HUES64 (cell line): ENCODE measurements around the gene IFT27.
"Not testable (repeated sequence)": the region's sequence is repeated elsewhere in the genome, so short reads cannot be mapped to it uniquely, and the experiment has no call there.

Source experiments
- H3K27ac ChIP-seq: 2 replicates; pipeline ENCODE4 v1.7.0; 2013; ENCODE audit warnings: low read depth, low read length, inconsistent platforms
- H3K27me3 ChIP-seq: 2 replicates; pipeline ENCODE4 v1.6.1; 2013; ENCODE audit warnings: mild to moderate bottlenecking, low read length; ENCODE audit not compliant: insufficient read depth
- H3K36me3 ChIP-seq: 2 replicates; pipeline ENCODE4 v1.6.1; 2013; ENCODE audit warnings: mild to moderate bottlenecking, low read length; ENCODE audit not compliant: insufficient read depth
- H3K4me1 ChIP-seq: 2 replicates; pipeline ENCODE4 v1.6.1; 2013; ENCODE audit warnings: mild to moderate bottlenecking, low read length, moderate library complexity; ENCODE audit not compliant: insufficient read depth
- H3K4me3 ChIP-seq: 2 replicates; pipeline ENCODE4 v1.5.1; 2013; ENCODE audit warnings: mild to moderate bottlenecking, low read length, moderate library complexity
- H3K9ac ChIP-seq: 2 replicates; pipeline ENCODE4 v1.6.1; 2013; ENCODE audit warnings: mild to moderate bottlenecking, low read depth, low read length
- H3K9me3 ChIP-seq: 2 replicates; pipeline ENCODE4 v1.6.1; 2013; ENCODE audit warnings: low read depth, low read length; ENCODE audit not compliant: insufficient read depth
- WGBS: fragments of 150-250, 120-280 bp; methylation state at CpG from one replicate; pipeline ENCODE4 v1.1.7; 2013; ENCODE audit warnings: missing lambda C conversion rate; 5-methylcytosine and 5-hydroxymethylcytosine counted together

IFT27 gene

DNA sequence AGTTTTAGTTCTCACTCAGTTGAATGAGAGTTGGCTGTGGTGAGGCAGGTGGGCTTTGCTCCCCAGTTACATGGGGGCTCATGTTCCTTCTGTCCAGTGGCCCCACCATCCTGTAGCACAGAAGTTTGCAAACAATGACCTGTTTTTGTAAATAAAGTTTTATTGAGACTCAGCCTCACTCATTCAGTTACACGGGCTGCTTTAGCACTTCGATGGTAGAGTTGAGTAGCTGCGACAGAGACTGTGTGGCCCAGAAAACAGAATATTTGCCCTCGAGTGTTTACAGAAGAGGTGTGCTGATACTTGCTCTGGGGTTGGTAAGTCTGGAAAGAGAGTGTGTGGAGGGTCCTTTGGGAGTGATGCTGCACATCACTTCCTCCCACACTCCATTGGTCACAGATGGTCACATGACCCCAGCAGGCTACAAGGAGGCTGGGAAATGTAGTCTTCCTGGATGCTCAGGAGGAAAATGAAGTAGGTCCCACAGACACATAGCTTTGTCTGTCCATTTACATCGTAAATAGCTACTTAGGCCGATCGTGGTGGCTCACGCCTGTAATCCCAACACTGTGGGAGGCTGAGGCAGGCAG is 34.6 kb downstream of the IFT27 start:
- Histone ChIP-seq H3K9me3 (0 out of 2 replicates have a peak, but pooled peaks cover 3% of the 10 kb centered on the region), H3K4me1 (no peaks in the 10 kb centered on the region), H3K27me3 (peaks cover 6% of the 10 kb centered on the region), H3K27ac (no peak overlapping the region), H3K36me3 (no peaks in the 10 kb centered on the region), H3K9ac (no peak overlapping the region), H3K4me3 (no peak overlapping the region)
- 80% methylated on average over 8 of the region's 8 CpGs for WGBS

- Histone ChIP-seq H3K9me3 (0 out of 2 replicates have a peak, but pooled peaks cover 3% of the 10 kb centered on the region), H3K27ac (no peak overlapping the region), H3K4me3 (no peak overlapping the region), H3K4me1 (no peaks in the 10 kb centered on the region), H3K27me3 (peaks cover 9% of the 10 kb centered on the region), H3K9ac (no peak overlapping the region), H3K36me3 (no peaks in the 10 kb centered on the region)
- WGBS, result 88% methylated on average over 4 of the region's 4 CpGs
These were observed 35.2 kb downstream of the IFT27 start for GRCh38 chr22:36740716-36741115.

DNA sequence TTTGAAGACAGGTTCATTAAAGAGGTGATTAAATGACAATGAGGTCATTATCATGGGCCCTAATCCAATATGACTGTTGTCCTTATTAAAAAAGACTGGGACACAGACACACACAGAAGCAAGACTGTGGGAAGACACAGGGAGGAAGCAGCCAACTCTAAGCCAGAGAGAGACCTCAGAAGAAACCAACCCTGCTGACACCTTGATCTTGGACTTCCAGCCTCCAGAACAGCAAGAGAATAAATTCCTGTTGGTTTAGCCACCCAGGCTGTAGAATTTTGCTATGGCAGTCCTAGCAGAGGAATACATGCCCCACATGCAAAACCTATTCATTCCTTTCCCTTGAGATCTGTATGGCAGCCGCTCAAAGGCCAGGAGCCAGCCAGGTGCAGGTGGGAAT is 36.7 kb downstream of the IFT27 start:
- H3K4me1 ChIP-seq, result no peaks in the 10 kb centered on the region
- no peak overlapping the region for H3K9ac ChIP-seq
- no peak overlapping the region for H3K4me3 ChIP-seq
- H3K9me3 ChIP-seq, result 0 out of 2 replicates have a peak, but pooled peaks cover 3% of the 10 kb centered on the region
- WGBS, result 90% methylated on average over 1 of the region's 1 CpG
- no peak overlapping the region for H3K27ac ChIP-seq
- peaks cover 9% of the 10 kb centered on the region for H3K27me3 ChIP-seq
- H3K36me3 ChIP-seq, result no peaks in the 10 kb centered on the region

GRCh38 chr22:36738416-36739020 is 37.4 kb downstream of the IFT27 start:
- WGBS, result 90% methylated on average over 6 of the region's 6 CpGs
- Histone ChIP-seq H3K4me3 (no peak overlapping the region), H3K9ac (no peak overlapping the region), H3K9me3 (0 out of 2 replicates have a peak, but pooled peaks cover 3% of the 10 kb centered on the region), H3K27ac (no peak overlapping the region), H3K4me1 (no peaks in the 10 kb centered on the region), H3K36me3 (no peaks in the 10 kb centered on the region), H3K27me3 (peaks cover 9% of the 10 kb centered on the region)

DNA sequence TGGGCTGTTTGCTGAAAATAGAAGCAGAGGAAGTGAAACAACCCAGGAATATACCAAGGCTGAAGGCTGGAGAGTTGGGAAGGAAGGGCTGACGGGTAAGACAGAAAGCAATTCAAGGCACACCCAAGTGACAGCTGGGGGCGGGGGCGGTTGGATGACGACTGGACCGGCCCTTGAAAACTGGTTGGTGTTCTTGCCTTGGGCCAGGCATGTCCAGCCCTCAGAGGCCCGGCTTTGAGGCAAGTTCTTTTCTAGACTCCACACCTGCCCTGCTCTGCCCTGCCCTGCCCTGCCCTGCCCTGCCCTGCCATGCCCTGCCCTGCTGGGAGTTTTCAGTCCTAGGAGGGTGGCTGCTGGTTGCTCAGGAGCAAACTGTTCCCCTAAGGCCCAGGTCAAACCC is 38.1 kb downstream of the IFT27 start:
- 0 out of 2 replicates have a peak, but pooled peaks cover 3% of the 10 kb centered on the region for H3K9me3 ChIP-seq
- no peak overlapping the region for H3K27ac ChIP-seq
- H3K9ac ChIP-seq, result no peak overlapping the region
- no peak overlapping the region for H3K4me3 ChIP-seq
- no peaks in the 10 kb centered on the region for H3K4me1 ChIP-seq
- peaks cover 9% of the 10 kb centered on the region for H3K27me3 ChIP-seq
- WGBS, result 78% methylated on average over 6 of the region's 6 CpGs
- H3K36me3 ChIP-seq, result no peaks in the 10 kb centered on the region

- 89% methylated on average over 10 of the region's 10 CpGs for whole genome bisulfite sequencing
- H3K9me3 ChIP-seq, result 0 out of 2 replicates have a peak, but pooled peaks cover 3% of the 10 kb centered on the region
- no peak overlapping the region for H3K9ac ChIP-seq
- no peak overlapping the region for H3K4me3 ChIP-seq
- H3K27ac ChIP-seq, result no peak overlapping the region
- H3K4me1 ChIP-seq, result no peaks in the 10 kb centered on the region
- peaks cover 9% of the 10 kb centered on the region for H3K27me3 ChIP-seq
- no peaks in the 10 kb centered on the region for H3K36me3 ChIP-seq
These were observed 39.1 kb downstream of the IFT27 start for GRCh38 chr22:36736701-36737320.

DNA sequence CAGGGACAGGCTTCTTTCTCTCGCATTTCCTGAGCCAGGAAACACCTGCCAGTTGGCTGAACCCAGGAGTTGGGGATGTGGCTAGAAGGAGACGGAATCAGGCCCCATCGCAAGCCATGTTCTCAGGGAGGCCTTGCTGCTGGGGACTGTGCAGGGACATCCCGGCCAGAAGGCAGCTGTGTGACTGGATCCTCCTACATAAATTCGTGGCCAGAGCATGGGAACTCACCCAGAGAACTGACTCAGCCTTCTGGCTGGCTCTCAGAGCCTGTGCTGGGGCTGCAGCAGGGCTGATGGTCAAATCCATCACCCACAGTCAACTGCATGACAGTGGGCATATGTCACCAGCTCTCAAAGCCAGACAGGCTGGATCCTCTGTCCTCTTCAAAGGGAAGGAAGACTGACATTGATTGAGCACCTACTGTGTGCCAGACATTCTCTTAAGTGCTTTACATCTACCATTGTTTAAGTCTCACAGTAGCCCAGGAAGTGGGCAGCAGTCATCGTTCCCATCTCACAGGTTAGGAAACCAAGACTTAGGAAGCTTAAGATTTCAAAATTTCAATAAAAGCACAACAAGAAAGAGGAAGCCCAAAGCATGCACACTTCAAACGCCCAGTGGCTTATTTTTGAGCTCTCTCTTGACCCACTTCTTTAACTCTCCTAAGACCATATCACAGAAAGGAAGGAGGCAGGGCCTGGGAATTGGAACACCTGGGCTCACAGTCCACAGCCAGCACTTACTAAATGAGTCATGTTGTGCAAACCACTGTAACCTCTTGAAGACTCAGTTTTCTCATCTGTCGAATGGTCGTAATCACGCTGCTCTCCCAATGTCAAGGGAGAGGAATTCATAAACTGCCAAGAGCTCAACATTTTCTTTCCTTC is 41.5 kb downstream of the IFT27 start:
- Histone ChIP-seq H3K9me3 (0 out of 2 replicates have a peak, but pooled peaks cover 3% of the 10 kb centered on the region), H3K4me1 (no peaks in the 10 kb centered on the region), H3K27ac (no peak overlapping the region), H3K27me3 (peaks cover 6% of the 10 kb centered on the region), H3K4me3 (no peak overlapping the region), H3K9ac (no peak overlapping the region), H3K36me3 (no peaks in the 10 kb centered on the region)
- 76% methylated on average over 10 of the region's 10 CpGs for WGBS

DNA sequence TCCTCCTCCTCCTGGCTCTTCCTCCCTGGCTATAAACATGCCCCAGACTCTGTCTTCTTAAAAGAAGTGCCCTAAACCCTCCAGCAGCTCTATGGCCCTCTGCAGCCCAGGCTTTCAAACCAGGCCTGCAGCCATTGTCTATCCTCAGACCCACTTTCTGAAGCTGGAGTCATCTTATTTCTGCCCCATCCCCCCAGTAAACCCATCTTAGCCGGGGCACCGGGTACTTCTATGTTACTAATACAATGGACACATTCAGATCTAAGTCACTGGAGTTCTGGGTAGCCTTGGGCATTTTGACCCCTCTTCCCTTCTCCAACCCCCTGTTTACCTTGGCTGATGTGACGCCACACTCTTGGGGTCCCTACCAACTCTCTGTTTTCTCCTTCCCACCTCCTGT is 42.6 kb downstream of the IFT27 start:
- Histone ChIP-seq H3K36me3 (no peaks in the 10 kb centered on the region), H3K9ac (no peak overlapping the region), H3K4me3 (no peak overlapping the region), H3K27ac (no peak overlapping the region), H3K27me3 (peaks cover 6% of the 10 kb centered on the region; the same call in 1 of the 2 replicates), H3K4me1 (no peaks in the 10 kb centered on the region), H3K9me3 (no peaks in the 10 kb centered on the region)
- 95% methylated on average over 3 of the region's 3 CpGs for WGBS

GRCh38 chr22:36732609-36733008 is 43.3 kb downstream of the IFT27 start:
- Histone ChIP-seq H3K36me3 (no peaks in the 10 kb centered on the region), H3K9ac (no peak overlapping the region), H3K9me3 (no peaks in the 10 kb centered on the region), H3K4me1 (no peaks in the 10 kb centered on the region), H3K27ac (no peak overlapping the region), H3K27me3 (peaks cover 6% of the 10 kb centered on the region; the same call in 1 of the 2 replicates), H3K4me3 (no peak overlapping the region)
- WGBS, result 88% methylated on average over 1 of the region's 1 CpG

GRCh38 chr22:36731916-36732315 is 44.0 kb downstream of the IFT27 start:
- WGBS, result 95% methylated on average over 5 of the region's 5 CpGs
- H3K27ac ChIP-seq, result no peak overlapping the region
- H3K27me3 ChIP-seq, result peaks cover 6% of the 10 kb centered on the region; the same call in 1 of the 2 replicates
- no peak overlapping the region for H3K4me3 ChIP-seq
- H3K9me3 ChIP-seq, result no peaks in the 10 kb centered on the region
- no peaks in the 10 kb centered on the region for H3K4me1 ChIP-seq
- no peaks in the 10 kb centered on the region for H3K36me3 ChIP-seq
- no peak overlapping the region for H3K9ac ChIP-seq

DNA sequence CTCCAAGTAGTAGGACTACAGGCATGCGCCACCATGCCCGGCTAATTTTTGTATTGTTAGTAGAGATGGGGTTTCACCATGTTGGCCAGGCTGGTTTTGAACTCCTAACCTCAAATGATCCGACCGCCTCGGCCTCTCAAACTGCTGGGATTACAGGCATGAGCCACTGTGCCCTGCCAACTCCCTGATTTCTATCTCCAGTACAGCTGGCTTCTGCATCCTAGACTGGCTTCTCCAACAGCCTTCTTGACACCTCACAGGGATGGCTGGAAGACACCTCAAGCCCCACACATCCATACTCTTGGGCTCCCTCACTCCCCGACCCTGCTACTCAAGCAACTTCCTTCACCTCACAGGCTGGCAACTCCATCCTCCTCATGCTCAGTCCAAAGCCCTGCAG is 44.6 kb downstream of the IFT27 start:
- H3K9ac ChIP-seq, H3K9me3 ChIP-seq, H3K4me3 ChIP-seq, H3K36me3 ChIP-seq, H3K27me3 ChIP-seq, H3K4me1 ChIP-seq, H3K27ac ChIP-seq: not testable (repeated sequence)
- 93% methylated on average over 6 of the region's 6 CpGs for WGBS
